ENCODE results near the gene PRKCG.

Gene PRKCG

GRCh38 chr19:53873773-53874605 is 8.0 kb upstream of the PRKCG start:
- no peak for DNase-seq

- DNase-seq: no peak
These were observed 7.4 kb upstream of the PRKCG start for GRCh38 chr19:53874606-53874990.

DNA sequence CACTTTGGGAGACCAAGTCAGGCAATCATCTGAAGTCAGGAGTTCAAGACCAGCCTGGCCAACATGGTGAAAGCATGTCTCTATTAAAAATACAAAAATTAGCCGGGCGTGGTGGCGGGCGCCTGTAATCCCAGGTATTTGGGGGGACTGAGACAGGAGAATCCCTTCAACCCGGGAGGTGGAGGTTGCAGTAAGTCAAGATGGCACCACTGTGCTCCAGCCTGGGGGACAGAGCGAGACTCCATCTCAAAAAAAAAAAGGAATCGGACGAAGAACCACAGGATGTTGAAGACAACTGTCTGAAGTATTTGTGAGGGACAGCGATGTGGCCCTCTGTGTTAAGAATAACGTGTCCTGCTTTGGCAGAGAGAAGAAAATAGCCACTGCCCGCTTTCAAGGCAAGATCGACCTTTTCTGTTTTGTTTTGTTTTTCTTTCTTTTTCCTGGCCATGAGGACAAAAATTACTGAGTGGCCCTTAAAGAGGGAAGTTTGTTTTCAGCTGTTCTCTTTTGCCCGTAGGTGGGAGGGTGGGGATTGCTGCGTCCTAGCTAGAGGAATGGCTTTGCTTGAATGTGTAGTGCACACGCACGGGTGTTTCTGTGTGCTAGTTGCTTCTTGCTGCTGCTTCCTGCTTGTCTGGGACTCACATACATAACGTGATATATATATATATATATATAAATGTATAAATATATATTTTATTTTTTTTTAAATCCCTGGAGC is 6.2 kb upstream of the PRKCG start:
- no peak for DNase-seq

DNA sequence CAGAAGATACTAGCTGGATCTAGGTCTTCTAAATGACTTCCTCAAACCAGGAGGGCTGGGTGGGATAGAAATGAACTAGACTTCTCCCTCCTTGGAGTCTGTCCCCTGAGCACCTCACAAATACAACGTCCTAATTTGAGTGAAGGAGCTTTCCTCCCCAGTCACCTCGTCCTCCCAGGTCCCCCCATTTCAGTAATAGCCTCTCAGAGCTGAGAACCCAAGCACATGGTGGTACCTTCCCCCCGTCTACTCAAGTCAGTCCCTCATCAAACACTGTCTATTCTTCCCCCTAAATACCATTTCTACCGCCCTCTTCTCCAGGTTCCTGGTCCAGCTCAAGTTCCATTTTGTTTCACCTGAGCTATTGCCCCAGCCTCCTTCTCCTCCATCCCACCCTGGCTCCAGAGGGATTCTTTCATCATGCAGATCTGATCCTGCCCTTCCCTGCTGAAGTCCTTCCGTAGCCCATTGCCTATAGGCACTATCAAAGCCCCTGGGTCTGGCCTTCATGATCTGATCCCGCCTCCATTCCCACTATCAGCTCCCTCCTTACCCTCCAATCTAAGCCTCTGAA is 5.3 kb upstream of the PRKCG start:
- no peak for DNase-seq

GRCh38 chr19:53877361-53877766 is 4.6 kb upstream of the PRKCG start:
- no peak for DNase-seq

GRCh38 chr19:53878776-53879139 is 3.2 kb upstream of the PRKCG start:
- DNase-seq: no peak

- peak; percentile 93 to 95 for DNase-seq
These were observed 2.6 kb upstream of the PRKCG start for GRCh38 chr19:53879140-53880081.

DNA sequence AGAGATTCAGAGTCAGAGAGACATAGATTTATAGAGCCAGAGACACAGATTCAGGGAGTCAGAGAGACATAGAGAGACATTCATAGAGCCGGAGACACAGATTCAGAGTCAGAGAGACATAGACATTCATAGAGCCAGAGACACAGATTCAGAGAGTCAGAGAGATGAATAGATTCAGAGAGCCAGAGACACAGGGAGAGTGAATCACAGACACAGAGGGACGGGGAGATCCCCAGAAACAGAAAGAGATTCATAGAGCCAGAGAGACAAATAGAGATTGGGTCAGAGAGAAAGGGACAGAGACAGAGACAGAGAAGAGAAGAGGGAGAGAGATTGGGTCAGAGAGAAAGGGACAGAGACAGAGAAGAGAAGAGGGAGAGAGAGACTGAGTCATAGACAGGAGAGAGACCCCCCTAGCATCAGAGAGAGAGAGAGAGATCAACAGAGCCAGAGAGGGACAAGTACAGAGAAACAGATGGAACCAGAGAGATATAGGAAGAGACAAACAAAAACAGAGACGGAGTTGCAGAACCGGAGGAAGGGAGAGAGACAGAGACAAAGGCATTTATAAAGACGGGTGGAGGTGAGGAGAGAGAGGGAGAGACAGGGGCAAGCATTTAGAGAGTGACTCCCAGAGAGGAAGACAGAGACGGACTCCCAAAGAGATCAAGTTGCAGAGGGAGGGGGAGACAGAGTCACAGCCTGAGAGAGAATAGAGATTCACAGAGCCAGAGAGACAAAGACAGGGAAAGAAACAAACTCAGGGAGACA is 1.1 kb upstream of the PRKCG start:
- no peak for DNase-seq

DNA sequence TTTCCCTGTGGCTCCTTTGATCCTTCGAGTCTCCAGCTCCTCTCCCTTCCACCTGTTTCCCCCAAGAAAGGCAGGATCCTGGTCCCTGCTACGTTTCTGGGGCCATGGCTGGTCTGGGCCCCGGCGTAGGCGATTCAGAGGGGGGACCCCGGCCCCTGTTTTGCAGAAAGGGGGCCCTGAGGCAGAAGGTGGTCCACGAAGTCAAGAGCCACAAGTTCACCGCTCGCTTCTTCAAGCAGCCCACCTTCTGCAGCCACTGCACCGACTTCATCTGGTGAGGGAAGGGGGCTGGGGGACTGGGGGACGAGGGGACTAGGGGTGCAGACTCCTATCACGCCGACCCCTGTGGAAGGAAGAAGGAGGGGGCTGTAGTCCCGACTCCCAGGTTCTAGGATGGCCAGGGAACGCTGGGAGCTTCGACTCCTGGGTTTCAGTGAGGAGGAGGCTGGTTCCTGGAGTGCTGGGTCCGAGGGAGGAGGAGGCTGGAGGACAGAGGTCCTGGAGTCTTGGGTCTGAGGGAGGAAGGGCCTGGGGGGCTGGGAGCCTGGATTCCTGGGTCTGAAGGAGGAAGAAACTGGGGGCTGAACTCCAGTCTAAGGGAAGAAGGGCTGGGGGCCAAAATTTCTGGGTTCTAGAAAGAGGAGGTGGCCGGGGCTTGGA is 524 bp downstream of the PRKCG start:
- no peak for DNase-seq

- DNase-seq: no peak
These were observed 1.2 kb downstream of the PRKCG start for GRCh38 chr19:53883231-53883661.

DNA sequence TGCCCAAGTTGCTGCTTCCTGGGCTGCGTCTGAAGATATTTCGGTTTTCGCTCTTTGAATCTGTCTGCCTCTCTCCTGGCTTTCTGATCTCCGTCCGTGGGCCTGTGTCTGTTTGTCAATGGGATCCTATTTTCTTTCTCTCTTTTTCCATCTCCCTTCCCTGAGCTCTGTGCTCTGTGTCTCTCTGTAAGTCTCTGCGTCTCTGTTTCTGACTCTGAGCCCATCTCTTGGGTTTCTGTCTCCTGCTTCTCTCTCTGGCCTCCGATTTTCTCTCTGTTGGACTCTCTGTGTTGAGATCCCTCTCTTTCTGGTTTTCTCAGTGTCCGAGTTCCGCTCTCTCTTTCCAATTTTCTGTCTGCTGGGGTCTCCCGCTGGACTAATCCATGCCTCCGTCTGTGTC is 1.7 kb downstream of the PRKCG start:
- DNase-seq: no peak

- no peak for DNase-seq
These were observed 2.3 kb downstream of the PRKCG start for GRCh38 chr19:53884256-53884655.

- no peak for DNase-seq
These were observed 3.0 kb downstream of the PRKCG start for GRCh38 chr19:53885036-53885435.

GRCh38 chr19:53892301-53892980 is 10.4 kb downstream of the PRKCG start:
- DNase-seq: no peak

DNA sequence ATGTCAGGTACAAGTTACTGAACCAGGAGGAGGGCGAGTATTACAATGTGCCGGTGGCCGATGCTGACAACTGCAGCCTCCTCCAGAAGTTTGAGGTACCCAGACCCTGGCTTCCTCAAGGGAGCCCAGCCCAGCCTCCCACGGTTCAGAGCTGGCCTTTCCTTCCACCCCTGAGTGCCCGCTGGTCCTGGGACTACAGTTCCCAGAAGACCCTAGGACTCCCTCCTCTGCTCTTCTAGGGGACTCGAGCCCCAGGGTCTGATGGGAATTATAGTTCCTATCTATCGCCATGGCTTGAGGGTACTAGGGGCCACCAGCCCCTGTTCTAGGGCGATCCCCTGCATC is 11.0 kb downstream of the PRKCG start:
- DNase-seq: peak in 1 of 2 experiments; percentile 23

GRCh38 chr19:53894707-53895106 is 12.7 kb downstream of the PRKCG start:
- no peak for DNase-seq

- no peak for DNase-seq
These were observed 14.7 kb downstream of the PRKCG start for GRCh38 chr19:53896682-53897081.

DNA sequence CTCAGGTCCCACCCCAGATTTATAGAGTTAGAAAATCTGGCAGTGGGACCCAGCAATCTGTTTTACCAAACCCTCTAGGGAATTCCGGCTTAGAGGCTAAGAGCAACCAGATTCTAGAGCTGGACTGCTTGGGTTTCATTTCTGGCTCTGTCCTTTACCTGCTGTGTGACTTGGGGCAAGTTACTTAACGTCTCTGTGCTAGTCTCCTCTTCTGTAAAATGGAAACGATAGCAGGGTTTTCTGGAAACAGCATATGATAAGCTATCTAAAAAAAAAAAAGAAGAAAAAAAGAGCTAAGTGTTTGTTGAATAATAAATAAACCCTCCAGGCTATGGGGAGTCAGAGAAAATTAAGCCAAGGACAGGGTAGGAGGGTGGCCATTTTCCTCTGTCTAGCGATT is 15.5 kb downstream of the PRKCG start:
- DNase-seq: no peak

DNA sequence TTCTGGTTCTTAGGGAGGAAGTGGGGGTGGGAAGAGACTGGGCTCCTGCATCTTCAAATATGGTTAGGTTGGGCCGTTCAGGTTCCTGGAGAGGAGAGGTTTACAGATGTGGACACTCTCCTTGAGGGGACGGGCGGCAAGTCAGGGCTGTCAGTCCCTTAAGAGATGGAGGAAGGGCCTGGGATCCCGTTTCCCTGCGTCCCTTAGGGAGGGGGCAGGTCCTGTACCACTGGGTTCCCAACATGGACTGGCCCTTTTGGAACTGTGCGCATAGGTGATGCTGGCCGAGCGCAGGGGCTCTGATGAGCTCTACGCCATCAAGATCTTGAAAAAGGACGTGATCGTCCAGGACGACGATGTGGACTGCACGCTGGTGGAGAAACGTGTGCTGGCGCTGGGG is 16.2 kb downstream of the PRKCG start:
- DNase-seq: no peak

- no peak for DNase-seq
These were observed 16.8 kb downstream of the PRKCG start for GRCh38 chr19:53898636-53899341.
